GM19452 (cell line): ENCODE results near the gene METTL25.

Experiments
- ATAC-seq: cut with Tn5 transposase; IDR thresholded peaks from one replicate; pipeline ENCODE4 v1.9.1; 2021; ENCODE audit not compliant: unreplicated experiment

METTL25 gene

GRCh38 chr12:82522762-82523161, 164.4 kb downstream of the METTL25 start:
- ATAC-seq: no peak

- peak; percentile 66 for ATAC-seq
Measured at GRCh38 chr12:82523996-82524395, 165.7 kb downstream of the METTL25 start.

GRCh38 chr12:82524641-82525040, 166.3 kb downstream of the METTL25 start:
- ATAC-seq: no peak

GRCh38 chr12:82525616-82526015, 167.3 kb downstream of the METTL25 start:
- ATAC-seq: no peak

- peak; percentile 60 for ATAC-seq
Measured at GRCh38 chr12:82527165-82527780, 168.9 kb downstream of the METTL25 start.
